GM23248 (cell line): ENCODE results near the gene GPHN.

Experiments used
- EZH2 ChIP-seq: fragments of 200-600 bp; sonication (generic); IDR thresholded peaks from 2 replicates; pipeline ENCODE4 v1.6.1; 2018; ENCODE audit warnings: antibody characterized with exemption, mild to moderate bottlenecking; ENCODE audit not compliant: insufficient read depth, poor library complexity, severe bottlenecking
- EZH2phosphoT487 ChIP-seq: fragments of 200-600 bp; sonication (generic); IDR thresholded peaks from 2 replicates; pipeline ENCODE4 v1.6.1; 2018; ENCODE audit warnings: antibody characterized with exemption, moderate library complexity, mild to moderate bottlenecking, low read depth; ENCODE audit not compliant: insufficient read depth

DNA sequence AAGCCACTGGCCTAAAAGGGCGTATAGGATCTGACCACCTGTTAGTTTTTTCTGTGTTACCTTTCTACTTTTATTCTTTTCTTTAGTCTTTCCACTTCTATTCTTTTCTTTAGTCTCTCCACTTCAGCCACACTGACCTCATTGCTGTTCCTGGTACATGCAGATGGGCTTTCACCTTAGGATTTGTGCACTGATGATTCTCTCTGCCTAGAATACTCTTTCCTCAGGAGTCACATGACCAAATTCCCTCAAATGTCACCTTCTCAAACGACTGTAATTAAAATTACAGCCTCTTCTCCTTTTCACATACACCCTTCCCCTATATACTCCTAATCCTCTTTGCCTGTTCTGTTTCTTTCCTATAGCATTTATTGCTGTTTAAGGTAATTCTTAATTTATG, 36.0 kb downstream of the GPHN start:
- TF ChIP-seq EZH2 (no peak), EZH2phosphoT487 (no peak)
